ENCODE data around the gene C2orf80.
"Not testable (repeated sequence)": the region's sequence is repeated elsewhere in the genome, so short reads cannot be mapped to it uniquely, and the experiment has no call there.

Gene C2orf80

GRCh38 chr2:208179028-208179609 lies 10.7 kb downstream of the C2orf80 start:
- no peak for DNase-seq (ENCODE audit: low read depth in 2 of 2)

GRCh38 chr2:208175840-208176153 lies 14.0 kb downstream of the C2orf80 start:
- DNase-seq (ENCODE audit: low read depth in 2 of 2): no peak

GRCh38 chr2:208175069-208175839 lies 14.6 kb downstream of the C2orf80 start:
- DNase-seq (ENCODE audit: low read depth in 2 of 2): peak; percentile 17 to 37

- DNase-seq (ENCODE audit: low read depth in 2 of 2): no peak
Observed at GRCh38 chr2:208174144-208174543, 15.7 kb downstream of the C2orf80 start.

GRCh38 chr2:208172125-208172524 lies 17.7 kb downstream of the C2orf80 start:
- DNase-seq (ENCODE audit: low read depth in 2 of 2): no peak

GRCh38 chr2:208164951-208165755 lies 24.7 kb downstream of the C2orf80 start:
- no peak for DNase-seq (ENCODE audit: low read depth in 2 of 2)

GRCh38 chr2:208163489-208163888 lies 26.3 kb downstream of the C2orf80 start, which contains the start of gene CRYGA:
Gene CRYGA, minus strand, starts transcription at chr2:208163589. Its CDS starts 33 bp downstream, at chr2:208163556.
- DNase-seq (ENCODE audit: low read depth in 2 of 2): no peak

GRCh38 chr2:208156439-208156838 lies 33.4 kb downstream of the C2orf80 start:
- no peak for DNase-seq (ENCODE audit: low read depth in 2 of 2)

GRCh38 chr2:208153156-208153555 lies 36.7 kb downstream of the C2orf80 start:
- DNase-seq (ENCODE audit: low read depth in 2 of 2): no peak

- DNase-seq (ENCODE audit: low read depth in 2 of 2): no peak
Observed at GRCh38 chr2:208150956-208151355, 38.9 kb downstream of the C2orf80 start.

GRCh38 chr2:208150094-208150493 lies 39.7 kb downstream of the C2orf80 start:
- DNase-seq (ENCODE audit: low read depth in 2 of 2): no peak

GRCh38 chr2:208148803-208149202 lies 41.0 kb downstream of the C2orf80 start:
- no peak for DNase-seq (ENCODE audit: low read depth in 2 of 2)

- no peak for DNase-seq (ENCODE audit: low read depth in 2 of 2)
Observed at GRCh38 chr2:208147759-208148158, 42.1 kb downstream of the C2orf80 start.

GRCh38 chr2:208147008-208147407 lies 42.8 kb downstream of the C2orf80 start:
- DNase-seq (ENCODE audit: low read depth in 2 of 2): no peak

GRCh38 chr2:208146006-208146405 lies 43.8 kb downstream of the C2orf80 start, which contains the start of gene CRYGB:
Gene CRYGB, minus strand, starts transcription at chr2:208146158. Its CDS starts 38 bp downstream, at chr2:208146120.
- no peak for DNase-seq (ENCODE audit: low read depth in 2 of 2)

GRCh38 chr2:208142925-208143799 lies 46.7 kb downstream of the C2orf80 start:
- no peak for DNase-seq (ENCODE audit: low read depth in 2 of 2)

GRCh38 chr2:208142240-208142924 lies 47.4 kb downstream of the C2orf80 start:
- DNase-seq (ENCODE audit: low read depth in 2 of 2): no peak

- DNase-seq (ENCODE audit: low read depth in 2 of 2): no peak
Observed at GRCh38 chr2:208139447-208139846, 50.4 kb downstream of the C2orf80 start.

- not testable (repeated sequence) for DNase-seq (ENCODE audit: low read depth in 2 of 2)
Observed at GRCh38 chr2:208138334-208138733, 51.5 kb downstream of the C2orf80 start.

- no peak for DNase-seq (ENCODE audit: low read depth in 2 of 2)
Observed at GRCh38 chr2:208136716-208137094, 53.1 kb downstream of the C2orf80 start.
